HG03432 (cell line): Measurements from ENCODE around the gene TTC39A.
A peak's percentile ranks its signal among the peaks of the same experiment; 100 is the strongest.

ENCODE experiments used
- ATAC-seq: cut with Tn5 transposase; IDR thresholded peaks from one replicate; pipeline ENCODE4 v1.9.1; 2021; ENCODE audit warnings: mild to moderate bottlenecking, moderate library complexity; ENCODE audit not compliant: unreplicated experiment

Gene TTC39A

DNA sequence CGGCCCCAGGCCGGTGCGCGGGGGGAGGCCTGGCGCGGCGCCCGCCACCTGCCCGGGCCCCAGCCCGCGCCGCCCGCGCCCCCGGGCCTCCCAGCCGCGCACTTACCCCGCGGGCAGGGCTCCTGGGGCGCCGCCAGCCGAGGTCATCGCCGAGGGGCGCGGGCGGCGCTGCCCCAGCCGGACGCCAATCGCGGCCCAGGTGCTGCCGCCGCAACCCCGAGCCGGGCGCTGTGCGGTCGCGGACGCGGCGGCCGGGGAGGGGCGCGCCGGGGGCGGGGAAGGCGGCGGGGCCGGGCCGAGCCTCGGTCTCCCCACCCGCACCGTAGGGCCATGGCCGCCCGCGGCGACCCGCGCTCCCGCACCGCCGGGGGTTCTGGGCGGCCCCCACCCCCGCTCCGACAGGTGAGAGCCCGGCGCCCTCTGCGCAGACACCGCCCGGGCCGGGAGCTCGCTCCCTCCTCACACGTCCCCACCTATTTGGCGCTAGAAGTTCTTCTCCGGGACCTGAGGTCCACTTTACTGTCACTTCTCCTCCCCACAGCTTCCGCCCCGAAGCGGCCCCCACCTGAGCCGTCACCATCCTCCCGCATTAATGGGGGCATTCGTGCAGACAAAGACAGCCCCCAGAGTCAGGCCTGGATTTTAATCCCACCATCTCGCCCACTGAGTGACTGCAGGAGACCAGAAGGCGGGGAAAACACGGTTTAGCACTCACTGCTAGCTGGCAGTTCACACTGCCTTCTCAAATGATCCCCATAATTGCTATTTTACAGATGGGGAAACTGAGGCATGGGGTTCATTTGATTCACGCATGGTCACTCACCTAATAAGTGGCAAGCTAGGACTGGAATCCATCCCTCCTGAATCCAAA lies at the start of gene TTC39A:
Gene TTC39A, minus strand, starts transcription at position 232 of the 871 bp plus-strand sequence. Its CDS starts 85 bp downstream, at position 147.
- ATAC-seq, result peak; percentile 33

GRCh38 chr1:51378871-51379270 lies 48.5 kb upstream of the TTC39A start:
- no peak for ATAC-seq

- ATAC-seq, result no peak
Measured at GRCh38 chr1:51373898-51374297, 43.5 kb upstream of the TTC39A start.

DNA sequence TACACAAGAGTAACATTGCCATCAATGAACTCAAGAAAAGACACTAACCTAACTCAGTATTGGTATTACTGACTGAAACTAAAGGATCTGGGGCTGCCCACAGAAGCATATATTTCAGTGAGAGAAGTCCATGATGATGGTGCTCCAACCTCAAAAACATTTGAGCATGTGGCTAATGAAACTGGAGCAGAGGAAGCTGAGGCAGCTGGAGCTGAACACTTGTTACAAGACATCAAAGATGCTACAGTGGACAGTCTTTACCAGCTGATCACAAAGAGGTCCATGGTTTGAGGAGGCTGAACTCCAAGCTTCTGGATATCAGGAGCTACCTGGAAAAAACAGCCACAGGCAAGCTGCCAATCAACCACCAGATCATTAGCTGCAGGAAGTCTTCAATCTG lies 42.2 kb upstream of the TTC39A start:
- ATAC-seq, result no peak

DNA sequence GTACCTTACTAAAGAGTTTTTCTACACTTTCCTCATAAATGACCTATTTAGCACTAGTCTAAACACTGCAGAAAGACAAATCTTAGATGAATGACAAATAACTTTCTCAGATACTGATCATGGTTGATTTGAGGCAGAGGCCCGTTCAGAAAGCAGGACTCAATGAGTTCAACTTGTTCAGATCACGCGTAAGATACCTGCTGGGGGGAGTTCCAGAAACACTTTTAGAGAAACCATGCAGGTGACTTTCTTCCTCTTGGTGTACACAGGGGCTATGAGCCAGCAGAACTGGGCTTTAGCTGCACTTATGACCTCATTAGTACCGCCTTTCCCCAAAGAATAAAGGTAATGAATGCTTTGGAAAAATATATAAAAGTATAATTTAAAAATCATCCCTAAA lies 38.8 kb upstream of the TTC39A start:
- ATAC-seq, result no peak

DNA sequence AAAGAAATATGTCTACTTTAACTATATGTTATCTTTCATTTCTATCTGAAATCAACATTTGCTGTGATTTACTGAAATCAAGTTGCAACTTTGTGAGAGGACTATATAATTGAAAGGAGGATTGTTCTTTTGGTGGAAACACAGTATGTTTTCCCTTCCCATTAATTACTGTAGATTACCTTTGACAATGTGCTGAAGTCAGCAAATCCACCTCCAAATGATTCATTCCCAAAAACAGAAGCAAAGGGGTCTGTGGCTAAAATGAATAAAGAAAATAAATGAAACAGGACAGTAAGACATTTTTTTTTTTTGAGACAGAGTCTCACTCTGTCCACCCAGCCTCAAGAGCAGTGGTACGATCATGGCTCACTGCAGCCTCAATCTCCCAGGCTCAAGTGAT lies 35.4 kb upstream of the TTC39A start:
- no peak for ATAC-seq

GRCh38 chr1:51359879-51360278 lies 29.5 kb upstream of the TTC39A start:
- ATAC-seq, result no peak

DNA sequence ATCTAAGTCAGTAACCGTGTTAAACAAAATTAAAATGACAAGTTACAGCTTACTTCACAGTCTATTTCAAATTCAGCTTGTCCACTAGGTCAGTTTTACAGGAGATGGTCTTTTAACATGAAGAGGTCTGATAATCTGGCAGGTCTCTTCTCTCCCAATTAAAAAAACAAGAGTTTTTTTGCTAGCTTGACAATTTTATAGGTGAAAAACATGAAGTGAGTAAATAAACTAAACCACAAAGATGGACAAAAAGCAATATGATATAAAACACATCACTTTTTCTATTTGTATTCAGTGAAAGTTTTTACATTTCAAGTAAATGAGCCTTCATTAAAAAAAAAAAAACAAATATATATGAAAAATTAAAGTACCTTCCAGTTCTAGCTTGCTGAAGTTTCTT lies 25.0 kb upstream of the TTC39A start:
- no peak for ATAC-seq

GRCh38 chr1:51354416-51354815 lies 24.1 kb upstream of the TTC39A start:
- no peak for ATAC-seq

- no peak for ATAC-seq
Measured at GRCh38 chr1:51351907-51352306, 21.5 kb upstream of the TTC39A start.

DNA sequence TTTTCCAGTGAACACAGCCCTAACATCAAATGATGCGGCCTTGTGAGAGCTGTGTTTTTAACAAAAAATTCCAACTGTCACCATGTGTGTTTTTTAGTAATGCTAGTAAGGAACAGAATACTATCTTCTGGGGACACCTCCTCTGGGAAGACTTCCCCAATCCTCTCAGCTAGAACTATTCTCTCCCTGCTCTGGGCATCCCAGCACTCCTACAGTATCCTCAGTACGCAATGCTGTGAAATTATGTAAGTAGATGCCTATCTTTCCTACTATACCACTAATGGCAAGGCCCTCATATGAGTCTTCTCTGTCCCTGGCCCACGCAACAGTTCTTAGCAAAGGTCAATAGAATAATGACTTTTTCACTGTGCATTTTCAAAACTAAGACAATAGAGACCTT lies 19.5 kb upstream of the TTC39A start:
- no peak for ATAC-seq

GRCh38 chr1:51348147-51348527 lies 17.8 kb upstream of the TTC39A start:
- ATAC-seq, result no peak

DNA sequence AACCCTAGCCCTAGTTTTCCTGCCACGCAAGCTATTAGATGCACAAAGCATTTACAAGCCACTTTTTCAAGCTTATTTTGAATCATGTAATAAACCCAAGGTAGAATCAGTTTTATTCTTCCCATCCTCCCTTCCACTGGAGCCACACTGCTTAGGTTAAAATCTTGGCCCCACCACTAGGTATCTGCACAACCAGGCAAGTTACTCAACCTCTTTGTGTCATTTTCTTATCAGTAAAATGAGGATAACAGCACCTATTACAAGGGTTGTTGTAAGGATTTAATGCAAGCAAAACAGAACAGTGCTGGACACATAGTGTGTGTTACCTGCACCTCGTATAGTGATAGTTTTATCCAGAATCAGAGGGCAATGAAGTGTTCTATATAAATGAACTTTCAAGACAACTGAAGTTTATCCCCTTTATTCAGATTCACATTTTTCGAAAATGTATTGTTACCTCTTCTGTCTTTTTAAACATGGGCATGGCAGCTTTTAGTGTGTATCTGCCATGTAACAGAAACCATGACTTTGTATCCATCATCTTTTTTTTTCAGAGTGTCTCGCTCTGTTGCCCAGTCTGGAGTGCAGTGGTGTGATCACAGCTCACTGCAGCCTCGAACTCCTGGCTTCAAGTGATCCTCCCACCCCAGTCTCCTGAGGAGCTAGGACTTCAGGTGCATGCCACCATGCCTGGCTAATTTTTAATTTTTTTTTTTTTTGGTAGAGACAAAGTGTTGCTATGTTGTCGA lies 17.2 kb upstream of the TTC39A start:
- ATAC-seq, result no peak

- ATAC-seq, result no peak
Measured at GRCh38 chr1:51346086-51346942, 16.0 kb upstream of the TTC39A start.

- ATAC-seq, result no peak
Measured at GRCh38 chr1:51345300-51345687, 14.9 kb upstream of the TTC39A start.

DNA sequence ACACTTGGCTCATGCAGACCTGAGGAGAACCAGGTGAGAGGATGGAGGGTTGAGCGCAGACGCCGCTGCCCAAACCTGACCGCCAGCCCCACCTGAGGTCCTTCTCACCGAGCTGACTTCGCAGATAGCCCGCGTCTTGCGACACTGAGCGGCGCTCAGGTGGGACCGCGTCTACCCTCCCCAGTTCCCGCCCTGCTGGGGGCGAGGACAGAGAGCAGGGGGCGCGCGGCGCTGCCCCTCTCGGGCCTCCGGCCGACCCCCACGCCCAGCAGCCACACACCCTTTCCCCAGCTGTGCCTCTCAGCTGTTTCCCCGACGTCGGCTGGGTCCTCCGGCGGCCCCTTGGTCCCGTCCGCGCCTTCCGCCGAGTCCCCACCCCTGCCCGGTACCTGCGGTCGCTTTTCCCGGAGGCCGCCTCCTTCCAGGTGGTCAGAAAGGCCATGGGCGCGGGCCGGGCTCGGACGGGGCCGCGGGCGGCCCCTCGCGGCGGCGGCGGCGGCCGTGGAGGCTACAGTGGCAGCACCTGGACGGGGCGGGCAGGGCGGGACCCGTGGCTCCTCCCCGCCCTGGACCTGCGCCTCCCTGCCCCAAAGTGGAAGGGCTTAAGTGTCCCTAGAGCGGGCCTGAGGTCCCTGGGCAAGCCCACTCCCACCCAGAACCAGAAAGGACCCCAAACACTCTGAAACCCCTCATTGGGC lies 14.4 kb upstream of the TTC39A start:
- ATAC-seq, result peak; percentile 32

DNA sequence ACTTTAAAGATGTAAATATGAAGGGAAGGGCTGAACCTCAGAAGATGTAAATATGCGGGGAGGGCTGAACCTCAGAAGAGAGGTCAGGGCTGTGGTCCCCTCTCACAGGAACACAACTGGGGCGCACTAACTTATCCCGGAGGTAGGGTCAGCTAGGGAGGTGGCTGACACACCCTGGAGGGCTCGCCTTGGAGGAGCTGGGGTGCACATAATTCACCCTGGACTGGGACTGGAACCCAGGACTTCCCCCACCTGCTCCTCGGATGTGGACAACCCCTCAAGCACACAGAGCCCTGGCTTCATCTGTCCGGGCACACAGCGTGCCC lies 13.9 kb upstream of the TTC39A start:
- ATAC-seq, result no peak

- no peak for ATAC-seq
Measured at GRCh38 chr1:51343624-51344023, 13.3 kb upstream of the TTC39A start.

GRCh38 chr1:51342591-51343206 lies 12.3 kb upstream of the TTC39A start:
- no peak for ATAC-seq

DNA sequence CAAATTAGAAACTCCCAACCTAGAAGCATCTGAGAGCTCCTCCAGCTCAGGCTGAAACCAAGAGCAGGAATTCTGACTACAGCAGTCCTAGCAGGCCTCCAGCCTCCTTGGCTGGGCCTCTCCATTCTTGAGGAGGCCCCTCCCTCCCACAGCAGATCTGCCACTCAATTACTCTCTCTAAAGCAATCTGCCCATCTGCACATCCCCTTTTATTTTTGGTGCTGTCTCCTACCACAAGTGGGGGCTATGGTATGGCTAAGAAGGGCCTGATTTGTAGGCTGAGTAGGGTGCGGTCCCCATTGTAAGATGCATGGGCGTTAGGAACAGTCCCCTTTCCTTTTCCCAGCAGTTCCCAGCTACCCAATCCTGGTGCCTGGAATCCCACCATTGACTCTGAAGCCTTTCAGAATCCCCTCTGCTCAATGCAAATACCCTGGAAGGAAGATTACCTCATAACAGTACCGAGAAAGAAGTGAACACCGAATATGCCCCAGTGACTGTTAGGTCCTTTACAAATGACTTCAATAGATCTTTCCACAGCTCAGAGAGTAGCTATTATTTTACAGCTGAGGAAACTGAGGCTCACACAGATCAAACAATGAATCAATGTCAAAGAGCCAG lies 11.6 kb upstream of the TTC39A start:
- peak; percentile 77 for ATAC-seq
